CD4-positive, CD25-positive, alpha-beta regulatory T cell (primary cell): ENCODE measurements around the gene TIMP2. TPM values are rescaled to one million over a fixed set of nuclear protein-coding genes. Genes with fewer than 3 reads are reported as not detected.

Source experiments
- ATAC-seq, 2 donors: fragments of 150-1000 bp; cut with Tn5 transposase; one replicate each; pipeline ENCODE4 v1.10.0; 2021; ENCODE audit warnings: low read depth in 2 of 2, moderate number of reproducible peaks in 2 of 2, moderate library complexity in 1 of 2
- DNase-seq, 3 donors: peaks; one replicate each; pipeline versions ENCODE4 v3.0.0 to v3.0.0-alpha.2; 2012 to 2022; ENCODE audit warnings: mixed read lengths in 1 of 3
- H3K27ac ChIP-seq: one replicate; pipeline ENCODE4 v1.7.0; 2013; ENCODE audit warnings: mild to moderate bottlenecking, low read length; ENCODE audit not compliant: insufficient read depth, poor library complexity, severe bottlenecking
- H3K27me3 ChIP-seq: one replicate; pipeline ENCODE4 v1.7.0; 2013; ENCODE audit warnings: low read length; ENCODE audit not compliant: control insufficient read depth, insufficient read depth
- H3K36me3 ChIP-seq: one replicate; pipeline ENCODE4 v1.7.0; 2013; ENCODE audit warnings: mild to moderate bottlenecking, low read length, moderate library complexity; ENCODE audit not compliant: control insufficient read depth, insufficient read depth
- H3K4me1 ChIP-seq: 2 replicates; pipeline ENCODE4 v1.7.0; 2013; ENCODE audit warnings: mild to moderate bottlenecking, low read length; ENCODE audit not compliant: insufficient read depth, control insufficient read depth, poor library complexity, severe bottlenecking
- H3K4me3 ChIP-seq: one replicate; pipeline ENCODE4 v1.7.0; 2013; ENCODE audit warnings: low read depth, mild to moderate bottlenecking, low read length, moderate library complexity
- H3K9me3 ChIP-seq, 2 experiments: 1 replicate in 1 of 2; 2 replicates in 1 of 2; pipeline ENCODE4 v1.7.0; 2013; ENCODE audit warnings: low read length in 2 of 2, mild to moderate bottlenecking in 1 of 2, moderate library complexity in 1 of 2; ENCODE audit not compliant: control insufficient read depth in 2 of 2
- H3K27ac Mint-ChIP-seq, 3 donors: one replicate each; pipeline ENCODE4 v1.8.0; 2020 to 2022; ENCODE audit warnings: mild to moderate bottlenecking in 3 of 3, mixed read lengths in 3 of 3, moderate library complexity in 2 of 3
- H3K27me3 Mint-ChIP-seq: one replicate; pipeline ENCODE4 v1.8.0; 2022; ENCODE audit warnings: mild to moderate bottlenecking, mixed read lengths
- H3K36me3 Mint-ChIP-seq: one replicate; pipeline ENCODE4 v1.8.0; 2020; ENCODE audit warnings: mixed read lengths
- H3K4me1 Mint-ChIP-seq, 4 donors: one replicate each; pipeline ENCODE4 v1.8.0; 2020 to 2022; ENCODE audit warnings: mixed read lengths in 4 of 4, mild to moderate bottlenecking in 1 of 4
- H3K4me3 Mint-ChIP-seq, 4 donors: one replicate each; pipeline ENCODE4 v1.8.0; 2020 to 2022; ENCODE audit warnings: mild to moderate bottlenecking in 4 of 4, mixed read lengths in 4 of 4, moderate library complexity in 3 of 4
- H3K9me3 Mint-ChIP-seq, 7 donors: one replicate each; pipeline ENCODE4 v1.8.0; 2020 to 2022; ENCODE audit warnings: mixed read lengths in 7 of 7, mild to moderate bottlenecking in 3 of 7, moderate library complexity in 2 of 7
- polyA plus RNA-seq, 4 donors: library from polyadenylated mRNA; unstranded; fragments of 300-500 nt; fragmentation: Illumina TruSeq; gene quantifications; one replicate each; pipeline ENCODE4 v1.2.3, GENCODE V29; 2021
- total RNA-seq: library from RNA; stranded (reverse); gene quantifications from one replicate; pipeline ENCODE4 v1.2.3, GENCODE V29; 2022

TIMP2 gene
- total and polyA plus RNA-seq, 5 donors from 2014 or later = 0.29 to 6.5 (median 0.40) TPM; not detected in 1

GRCh38 chr17:78898947-78899346, 26.2 kb downstream of the TIMP2 start:
- Mint-ChIP-seq H3K27ac (peak overlapping the region in 1 of 3 donors; percentile 79), H3K27me3 (peaks cover 6% of the 10 kb centered on the region), H3K4me1 (peaks cover 0 to 7% (median 2%) of the 10 kb centered on the region in 4 donors), H3K9me3 (no peaks in the 10 kb centered on the region), H3K4me3 (no peak overlapping the region), H3K36me3 (no peaks in the 10 kb centered on the region)
- Histone ChIP-seq H3K27me3 (no peaks in the 10 kb centered on the region), H3K9me3 (no peaks in the 10 kb centered on the region), H3K4me1 (no peaks in the 10 kb centered on the region), H3K36me3 (no peaks in the 10 kb centered on the region), H3K27ac (no peak overlapping the region), H3K4me3 (no peak overlapping the region)
- ATAC-seq = no peak
- DNase-seq = no peak

GRCh38 chr17:78898075-78898836, 26.9 kb downstream of the TIMP2 start:
- Mint-ChIP-seq H3K27me3 (peaks cover 6% of the 10 kb centered on the region), H3K9me3 (no peaks in the 10 kb centered on the region), H3K4me1 (peaks cover 0 to 6% (median 0%) of the 10 kb centered on the region in 4 donors), H3K36me3 (no peaks in the 10 kb centered on the region), H3K4me3 (no peak overlapping the region), H3K27ac (no peak overlapping the region)
- H3K36me3 ChIP-seq = no peaks in the 10 kb centered on the region
- no peaks in the 10 kb centered on the region for H3K27me3 ChIP-seq
- H3K9me3 ChIP-seq = no peaks in the 10 kb centered on the region
- DNase-seq (no peak), ATAC-seq (no peak)
- H3K4me3 ChIP-seq = no peak overlapping the region
- no peak overlapping the region for H3K27ac ChIP-seq
- no peaks in the 10 kb centered on the region for H3K4me1 ChIP-seq

DNA sequence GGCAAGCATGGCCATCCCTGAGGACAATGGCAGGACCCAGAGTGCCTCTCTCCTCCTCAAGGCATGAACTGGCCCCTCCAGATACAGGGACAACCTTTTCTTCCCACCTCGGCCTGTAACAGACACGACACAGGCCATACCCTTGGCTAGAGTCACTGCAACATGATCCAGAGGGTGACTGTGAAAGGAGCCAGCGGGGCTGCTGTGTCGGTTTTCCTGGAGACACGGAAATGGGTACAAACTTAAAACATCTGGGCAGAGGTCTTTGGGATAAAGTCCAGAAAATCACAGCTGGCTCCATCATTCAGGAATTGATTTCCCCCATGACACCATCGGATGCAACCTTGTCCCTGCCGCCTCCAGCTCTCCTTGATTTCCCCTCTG, 27.5 kb downstream of the TIMP2 start:
- no peak overlapping the region for H3K4me3 Mint-ChIP-seq
- Histone ChIP-seq H3K27me3 (no peaks in the 10 kb centered on the region), H3K27ac (no peak overlapping the region), H3K4me1 (no peaks in the 10 kb centered on the region), H3K4me3 (no peak overlapping the region), H3K36me3 (no peaks in the 10 kb centered on the region), H3K9me3 (no peaks in the 10 kb centered on the region)
- H3K9me3 Mint-ChIP-seq = no peaks in the 10 kb centered on the region
- H3K27ac Mint-ChIP-seq = no peak overlapping the region
- H3K4me1 Mint-ChIP-seq = peaks cover 0 to 9% (median 0%) of the 10 kb centered on the region in 4 donors
- H3K27me3 Mint-ChIP-seq = peaks cover 6% of the 10 kb centered on the region
- no peaks in the 10 kb centered on the region for H3K36me3 Mint-ChIP-seq
- ATAC-seq = no peak
- no peak for DNase-seq

DNA sequence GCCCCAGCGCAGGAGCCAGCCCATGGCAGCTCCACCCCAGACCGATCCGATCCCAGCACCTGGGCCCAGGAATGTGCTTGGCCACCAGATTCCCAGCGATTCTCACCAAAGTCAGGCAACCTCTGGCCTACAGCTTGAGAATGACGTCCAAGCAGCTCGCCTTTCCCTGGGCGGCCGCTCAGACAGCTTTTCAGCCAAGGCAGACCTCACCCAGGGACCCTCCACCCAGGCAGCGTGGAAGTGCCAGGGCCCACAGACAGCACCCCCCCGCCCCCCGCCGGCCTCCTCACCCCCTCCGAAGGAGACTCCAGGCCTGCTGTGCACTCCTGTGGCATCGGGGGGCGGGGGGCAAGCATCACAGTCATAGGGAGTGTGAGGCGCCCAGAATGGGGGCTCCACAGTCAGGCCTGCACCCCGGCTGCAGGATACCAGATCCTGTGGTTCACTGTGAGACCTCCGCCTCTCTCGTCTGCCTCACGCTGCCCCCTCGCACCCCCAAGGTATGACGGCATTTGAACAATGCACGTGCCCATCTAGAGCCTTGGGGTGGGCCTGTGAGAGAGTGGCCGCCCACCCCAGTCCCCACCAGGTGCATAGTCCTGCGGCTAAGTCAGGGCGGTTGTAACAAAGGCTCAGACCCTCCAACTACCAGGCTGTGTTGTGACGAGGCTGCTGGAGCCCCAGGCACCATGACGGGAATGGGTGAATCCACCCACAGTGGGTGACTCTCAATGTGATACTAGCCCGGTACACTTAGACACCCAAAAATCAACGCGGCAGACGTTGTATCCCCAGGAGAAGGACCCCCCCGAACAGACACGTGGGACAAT, 28.1 kb downstream of the TIMP2 start:
- ATAC-seq (no peak), DNase-seq (no peak)
- Histone ChIP-seq H3K4me1 (no peaks in the 10 kb centered on the region), H3K4me3 (no peak overlapping the region), H3K9me3 (no peaks in the 10 kb centered on the region), H3K27me3 (no peaks in the 10 kb centered on the region), H3K36me3 (no peaks in the 10 kb centered on the region), H3K27ac (no peak overlapping the region)
- Mint-ChIP-seq H3K4me3 (no peak overlapping the region), H3K4me1 (peaks cover 0 to 13% (median 0%) of the 10 kb centered on the region in 4 donors), H3K27me3 (peaks cover 6% of the 10 kb centered on the region), H3K27ac (no peak overlapping the region), H3K9me3 (no peaks in the 10 kb centered on the region), H3K36me3 (no peaks in the 10 kb centered on the region)

DNA sequence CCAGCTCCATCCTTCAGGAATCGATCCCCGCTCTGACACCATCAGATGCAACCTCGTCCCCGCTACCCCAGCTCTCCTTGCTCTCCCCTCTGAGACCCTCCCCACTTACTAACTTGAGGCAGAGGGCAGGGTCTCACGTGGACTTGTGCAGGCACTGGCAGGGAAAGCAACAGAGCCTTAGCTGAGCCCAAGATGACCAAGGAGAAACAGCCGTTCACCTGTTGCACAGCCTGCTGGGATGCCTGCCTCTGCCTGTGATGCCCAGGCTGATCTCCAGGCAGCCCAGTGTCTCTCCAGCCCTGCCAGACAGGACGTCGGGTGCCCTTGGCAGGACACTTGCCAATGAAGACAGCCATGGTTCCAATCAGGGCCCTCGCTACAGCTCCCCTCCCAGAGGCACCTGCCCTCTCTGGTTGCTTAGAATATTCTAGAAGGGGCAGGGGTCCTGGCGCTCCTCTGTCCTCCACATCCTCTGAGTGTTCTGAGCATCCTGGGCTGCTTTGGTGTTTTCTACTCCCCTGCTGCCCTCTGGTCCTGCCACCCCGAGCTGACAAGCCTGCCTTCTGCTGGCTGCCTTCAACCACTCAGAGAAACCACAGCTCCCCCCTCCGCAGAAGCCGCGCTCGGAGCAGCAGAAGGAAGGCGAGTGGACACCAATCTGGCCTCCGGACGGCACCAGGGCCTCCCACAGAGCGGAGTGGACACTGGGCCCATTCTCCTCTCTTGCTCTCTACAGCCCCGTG, 28.9 kb downstream of the TIMP2 start:
- Mint-ChIP-seq H3K9me3 (no peaks in the 10 kb centered on the region), H3K4me1 (peaks cover 0 to 21% (median 0%) of the 10 kb centered on the region in 4 donors), H3K27me3 (peaks cover 6% of the 10 kb centered on the region), H3K27ac (peak overlapping the region in 1 of 3 donors; percentile 56), H3K36me3 (no peaks in the 10 kb centered on the region), H3K4me3 (no peak overlapping the region)
- Histone ChIP-seq H3K36me3 (no peaks in the 10 kb centered on the region), H3K9me3 (no peaks in the 10 kb centered on the region), H3K27ac (no peak overlapping the region), H3K27me3 (no peaks in the 10 kb centered on the region), H3K4me3 (no peak overlapping the region), H3K4me1 (peaks cover under 1% of the 10 kb centered on the region)
- no peak for DNase-seq
- no peak for ATAC-seq

GRCh38 chr17:78895322-78895721, 29.9 kb downstream of the TIMP2 start:
- Histone ChIP-seq H3K4me3 (no peak overlapping the region), H3K27me3 (no peaks in the 10 kb centered on the region), H3K4me1 (peaks cover 8% of the 10 kb centered on the region), H3K9me3 (no peaks in the 10 kb centered on the region), H3K27ac (no peak overlapping the region), H3K36me3 (no peaks in the 10 kb centered on the region)
- H3K36me3 Mint-ChIP-seq = no peaks in the 10 kb centered on the region
- H3K4me3 Mint-ChIP-seq = no peak overlapping the region
- DNase-seq (no peak), ATAC-seq (no peak)
- peaks cover 0 to 30% (median 8%) of the 10 kb centered on the region in 4 donors for H3K4me1 Mint-ChIP-seq
- no peak overlapping the region for H3K27ac Mint-ChIP-seq
- H3K9me3 Mint-ChIP-seq = no peaks in the 10 kb centered on the region
- H3K27me3 Mint-ChIP-seq = peaks cover 6% of the 10 kb centered on the region

- ATAC-seq (no peak), DNase-seq (no peak)
- peaks cover 6% of the 10 kb centered on the region for H3K27me3 Mint-ChIP-seq
- no peak overlapping the region for H3K4me3 ChIP-seq
- H3K36me3 ChIP-seq = no peaks in the 10 kb centered on the region
- H3K27me3 ChIP-seq = no peaks in the 10 kb centered on the region
- no peaks in the 10 kb centered on the region for H3K9me3 ChIP-seq
- H3K4me1 Mint-ChIP-seq = peaks cover 2 to 45% (median 11%) of the 10 kb centered on the region in 4 donors
- peak overlapping the region in 2 of 3 donors; percentile 5 to 41 for H3K27ac Mint-ChIP-seq
- peaks cover 20% of the 10 kb centered on the region for H3K4me1 ChIP-seq
- no peak overlapping the region for H3K4me3 Mint-ChIP-seq
- H3K36me3 Mint-ChIP-seq = no peaks in the 10 kb centered on the region
- no peaks in the 10 kb centered on the region for H3K9me3 Mint-ChIP-seq
- no peak overlapping the region for H3K27ac ChIP-seq
These were observed 31.5 kb downstream of the TIMP2 start for GRCh38 chr17:78893684-78894083.
